GM12891 (cell line): ENCODE measurements around the gene SNF8.

Source experiments
- DNase-seq: peaks from one replicate; pipeline ENCODE4 v3.0.0; 2011; ENCODE audit warnings: low spot score; ENCODE audit not compliant: insufficient read length
- FAIRE-seq: peaks from 2 replicates; lab custom pipeline; 2011; peaks lifted over from hg19 to GRCh38; lab: Jason Lieb, UNC
- PAX5 ChIP-seq: IDR thresholded peaks from 2 replicates; pipeline ENCODE4 v1.6.1; 2011; ENCODE audit warnings: low read length, moderate library complexity, mild to moderate bottlenecking; ENCODE audit not compliant: insufficient read depth, severe bottlenecking
- POLR2A ChIP-seq: IDR thresholded peaks from 2 replicates; pipeline ENCODE4 v1.6.1; 2011; ENCODE audit warnings: low read depth, low read length, control low read depth
- POLR2AphosphoS5 ChIP-seq: IDR thresholded peaks from 2 replicates; pipeline ENCODE4 v1.6.1; 2011; ENCODE audit warnings: low read depth, low read length, control low read depth
- POU2F2 ChIP-seq: IDR thresholded peaks from 2 replicates; pipeline ENCODE4 v1.6.1; 2011; ENCODE audit warnings: low read depth, mild to moderate bottlenecking, control low read depth, low read length, moderate library complexity
- SPI1 ChIP-seq: IDR thresholded peaks from 2 replicates; pipeline ENCODE4 v1.6.1; 2011; ENCODE audit warnings: low read depth, low read length, control low read depth
- TAF1 ChIP-seq: IDR thresholded peaks from 2 replicates; pipeline ENCODE4 v1.6.1; 2011; ENCODE audit warnings: low read depth, low read length, control low read depth

SNF8 gene

GRCh38 chr17:48892940-48893645 lies 51.5 kb downstream of the SNF8 start:
- no peak for FAIRE-seq
- DNase-seq: no peak
- TF ChIP-seq POU2F2 (no peak), PAX5 (no peak), TAF1 (no peak), POLR2AphosphoS5 (no peak), SPI1 (no peak)

GRCh38 chr17:48890086-48890485 lies 54.6 kb downstream of the SNF8 start:
- FAIRE-seq (no peak), DNase-seq (no peak)
- no peak for TF ChIP-seq SPI1
- TF ChIP-seq TAF1: no peak
- TF ChIP-seq PAX5: no peak
- no peak for TF ChIP-seq POLR2AphosphoS5
- TF ChIP-seq POLR2A: no peak
- no peak for TF ChIP-seq POU2F2

DNA sequence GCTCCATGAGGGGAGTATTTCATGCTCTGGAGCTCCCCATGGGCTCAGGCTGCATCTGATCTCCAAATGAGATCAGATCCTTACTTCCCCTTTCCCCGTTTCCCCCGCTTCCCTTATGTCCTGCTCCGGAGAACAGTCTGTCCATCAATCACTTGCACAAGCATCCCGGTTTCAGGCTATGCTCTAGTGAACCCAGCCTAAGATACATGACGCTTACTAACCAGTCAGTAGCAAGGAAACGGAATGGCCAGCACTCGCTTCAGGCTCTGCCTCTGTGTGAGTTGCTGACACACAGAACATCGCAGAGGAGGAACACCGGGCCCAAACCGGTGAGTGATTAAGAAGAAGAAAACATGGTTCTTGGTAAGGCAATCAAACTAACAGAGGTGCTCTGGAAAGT lies 61.5 kb downstream of the SNF8 start:
- FAIRE-seq (no peak), DNase-seq (no peak)
- TF ChIP-seq POLR2A (no peak), PAX5 (no peak), TAF1 (no peak), POLR2AphosphoS5 (no peak), POU2F2 (no peak), SPI1 (no peak)

DNA sequence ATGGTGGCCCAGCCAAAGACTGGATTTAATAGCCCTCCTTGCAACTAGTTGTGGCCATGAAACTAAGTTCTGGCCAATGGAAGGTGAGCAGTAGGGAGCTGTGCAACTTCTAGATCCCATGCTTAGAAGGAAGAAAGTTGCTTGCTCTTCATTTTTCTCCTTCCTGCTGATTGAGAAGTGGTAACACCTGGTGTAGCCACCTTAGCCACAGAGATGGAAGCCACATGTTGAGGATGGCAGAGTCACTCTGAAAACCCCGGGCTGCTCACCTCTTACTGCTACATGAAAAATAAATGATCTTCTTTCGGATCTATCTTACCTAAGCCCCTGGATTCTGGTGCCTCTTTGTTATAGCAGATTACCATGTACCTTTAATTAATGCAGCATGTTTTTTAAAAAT lies 62.4 kb downstream of the SNF8 start:
- TF ChIP-seq POU2F2 (no peak), SPI1 (no peak), TAF1 (no peak), POLR2A (no peak), POLR2AphosphoS5 (no peak), PAX5 (no peak)
- no peak for FAIRE-seq
- DNase-seq: no peak
